SKM-1 (cell line): ENCODE results near the gene ALKBH5.
A peak's percentile ranks its signal among the peaks of the same experiment; 100 is the strongest.

Experiments used
- DNase-seq: peaks from one replicate; lab custom pipeline; 2025; ENCODE audit not compliant: unreplicated experiment; lab: John Stamatoyannopoulos, UW

ALKBH5 gene

GRCh38 chr17:18183334-18184142, at the start of gene ALKBH5:
TSS of gene ALKBH5 (plus strand) at chr17:18183828. CDS start at chr17:18184244, 416 bp downstream.
- peak; percentile 98 for DNase-seq

GRCh38 chr17:18136357-18136756, 47.3 kb upstream of the ALKBH5 start:
- DNase-seq: no peak

GRCh38 chr17:18138065-18138749, 45.4 kb upstream of the ALKBH5 start:
- no peak for DNase-seq

- DNase-seq: no peak
Measured at GRCh38 chr17:18139092-18139491, 44.5 kb upstream of the ALKBH5 start.

- DNase-seq: no peak
Measured at GRCh38 chr17:18139498-18139897, 44.1 kb upstream of the ALKBH5 start.

- DNase-seq: peak; percentile 17
Measured at GRCh38 chr17:18139949-18140348, 43.7 kb upstream of the ALKBH5 start.

GRCh38 chr17:18140648-18141047, 43.0 kb upstream of the ALKBH5 start:
- no peak for DNase-seq

- DNase-seq: peak; percentile 52
Measured at GRCh38 chr17:18141210-18141803, 42.3 kb upstream of the ALKBH5 start.

GRCh38 chr17:18142417-18142816, 41.2 kb upstream of the ALKBH5 start:
- no peak for DNase-seq

- DNase-seq: no peak
Measured at GRCh38 chr17:18143044-18143936, 40.3 kb upstream of the ALKBH5 start.

- DNase-seq: no peak
Measured at GRCh38 chr17:18144261-18144660, 39.4 kb upstream of the ALKBH5 start.

GRCh38 chr17:18144855-18145254, 38.8 kb upstream of the ALKBH5 start:
- no peak for DNase-seq

- DNase-seq: no peak
Measured at GRCh38 chr17:18145811-18146210, 37.8 kb upstream of the ALKBH5 start.

- DNase-seq: no peak
Measured at GRCh38 chr17:18146259-18146658, 37.4 kb upstream of the ALKBH5 start.

- DNase-seq: no peak
Measured at GRCh38 chr17:18146980-18147379, 36.6 kb upstream of the ALKBH5 start.

- no peak for DNase-seq
Measured at GRCh38 chr17:18148586-18148985, 35.0 kb upstream of the ALKBH5 start.

GRCh38 chr17:18151290-18151689, 32.3 kb upstream of the ALKBH5 start:
- DNase-seq: no peak

- no peak for DNase-seq
Measured at GRCh38 chr17:18155179-18155578, 28.4 kb upstream of the ALKBH5 start.

- DNase-seq: no peak
Measured at GRCh38 chr17:18156171-18156975, 27.3 kb upstream of the ALKBH5 start.

GRCh38 chr17:18156976-18157280, 26.7 kb upstream of the ALKBH5 start:
- no peak for DNase-seq
